ENCODE measurements around the gene PDE6B. TPM values are rescaled to one million over a fixed set of nuclear protein-coding genes. Genes with fewer than 3 reads are reported as not detected.

Gene PDE6B
- polyA plus RNA-seq (2011; rRNA removed) = not detected in 2 replicates
- not detected in 2 replicates for polyA plus RNA-seq (2012; cell fraction: cytosol; rRNA removed)
- not detected in 2 replicates for polyA plus RNA-seq (2012; cell fraction: nucleus; rRNA removed)
- polyA plus RNA-seq (2017; fragmentation: RNase III; extraction: RNeasy Plus Mini Kit Qiagen cat#74134 plus additional on column Dnase treatment) = 0.03 TPM in 1 of 3 replicates, not detected in the others
- not detected in 2 replicates for polyA minus RNA-seq (2011; rRNA and poly(A)+ RNA removed)

- no peak within 1 kb of the TSS for H3K27ac ChIP-seq
- no peak for DNase-seq (ENCODE audit: low read depth in 1 of 2, low spot score in 1 of 2)
- 45% methylated on average over 11 of the region's 21 CpGs for WGBS (ENCODE audit: missing lambda C conversion rate)
- no peak within 1 kb of the TSS for H3K4me3 ChIP-seq
- no peak for FAIRE-seq
- ChIA-PET POLR2A (no interaction called here), CTCF (interaction anchor here (0.9 kb wide), 1 partner anchor 20 kb away, joined by 3 read pairs; no protein-coding TSS in a partner anchor)
- H3K9me3 ChIP-seq = no peaks in the 10 kb centered on the region
- TF ChIP-seq TFCP2L1 (CRISPR knock-in tag; IDR thresholded peaks at IDR 0.05) (no peak), JUNB (IDR thresholded peaks at IDR 0.05) (no peak), HOXB13 (CRISPR knock-in tag; IDR thresholded peaks at IDR 0.05; ENCODE audit: low read depth) (no peak), CBX8 (IDR thresholded peaks at IDR 0.05) (no peak)
- TF ChIP-seq, protein P1, sequence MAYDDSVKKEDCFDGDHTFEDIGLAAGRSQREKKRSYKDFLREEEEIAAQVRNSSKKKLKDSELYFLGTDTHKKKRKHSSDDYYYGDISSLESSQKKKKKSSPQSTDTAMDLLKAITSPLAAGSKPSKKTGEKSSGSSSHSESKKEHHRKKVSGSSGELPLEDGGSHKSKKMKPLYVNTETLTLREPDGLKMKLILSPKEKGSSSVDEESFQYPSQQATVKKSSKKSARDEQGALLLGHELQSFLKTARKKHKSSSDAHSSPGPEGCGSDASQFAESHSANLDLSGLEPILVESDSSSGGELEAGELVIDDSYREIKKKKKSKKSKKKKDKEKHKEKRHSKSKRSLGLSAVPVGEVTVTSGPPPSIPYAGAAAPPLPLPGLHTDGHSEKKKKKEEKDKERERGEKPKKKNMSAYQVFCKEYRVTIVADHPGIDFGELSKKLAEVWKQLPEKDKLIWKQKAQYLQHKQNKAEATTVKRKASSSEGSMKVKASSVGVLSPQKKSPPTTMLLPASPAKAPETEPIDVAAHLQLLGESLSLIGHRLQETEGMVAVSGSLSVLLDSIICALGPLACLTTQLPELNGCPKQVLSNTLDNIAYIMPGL (CRISPR knock-in tag; IDR thresholded peaks at IDR 0.05; ENCODE audit: borderline replicate concordance) = no peak
- no peaks in the 10 kb centered on the region for H3K4me1 ChIP-seq
- no peak within 1 kb of the TSS for H3K4me2 ChIP-seq
- ATAC-seq = no peak
These were observed at the start of gene PDE6B for GRCh38 chr4:624705-625590. PDE6B (plus strand) TSS chr4:625573; CDS start chr4:625627, 54 bp downstream.

- Histone ChIP-seq H3K4me2 (no peak within 1 kb of the TSS), H3K27ac (no peak within 1 kb of the TSS), H3K9me3 (no peaks in the 10 kb centered on the region), H3K4me3 (no peak within 1 kb of the TSS), H3K4me1 (no peaks in the 10 kb centered on the region)
- no peak for TF ChIP-seq CBX2 (IDR thresholded peaks at IDR 0.05; ENCODE audit: borderline replicate concordance, low read depth)
- TF ChIP-seq JUN (IDR thresholded peaks at IDR 0.05) = no peak
- TF ChIP-seq ZNF302 (CRISPR knock-in tag; IDR thresholded peaks at IDR 0.05) = no peak
- no peak for TF ChIP-seq EP300 (IDR thresholded peaks at IDR 0.05)
- TF ChIP-seq, protein P2, sequence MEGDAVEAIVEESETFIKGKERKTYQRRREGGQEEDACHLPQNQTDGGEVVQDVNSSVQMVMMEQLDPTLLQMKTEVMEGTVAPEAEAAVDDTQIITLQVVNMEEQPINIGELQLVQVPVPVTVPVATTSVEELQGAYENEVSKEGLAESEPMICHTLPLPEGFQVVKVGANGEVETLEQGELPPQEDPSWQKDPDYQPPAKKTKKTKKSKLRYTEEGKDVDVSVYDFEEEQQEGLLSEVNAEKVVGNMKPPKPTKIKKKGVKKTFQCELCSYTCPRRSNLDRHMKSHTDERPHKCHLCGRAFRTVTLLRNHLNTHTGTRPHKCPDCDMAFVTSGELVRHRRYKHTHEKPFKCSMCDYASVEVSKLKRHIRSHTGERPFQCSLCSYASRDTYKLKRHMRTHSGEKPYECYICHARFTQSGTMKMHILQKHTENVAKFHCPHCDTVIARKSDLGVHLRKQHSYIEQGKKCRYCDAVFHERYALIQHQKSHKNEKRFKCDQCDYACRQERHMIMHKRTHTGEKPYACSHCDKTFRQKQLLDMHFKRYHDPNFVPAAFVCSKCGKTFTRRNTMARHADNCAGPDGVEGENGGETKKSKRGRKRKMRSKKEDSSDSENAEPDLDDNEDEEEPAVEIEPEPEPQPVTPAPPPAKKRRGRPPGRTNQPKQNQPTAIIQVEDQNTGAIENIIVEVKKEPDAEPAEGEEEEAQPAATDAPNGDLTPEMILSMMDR (IDR thresholded peaks at IDR 0.05) = no peak
- TF ChIP-seq FOSL2 (IDR thresholded peaks at IDR 0.05) = no peak
- no peak for TF ChIP-seq FOSL2 (CRISPR knock-in tag; IDR thresholded peaks at IDR 0.05)
- TF ChIP-seq HOXB13 (CRISPR knock-in tag; IDR thresholded peaks at IDR 0.05; ENCODE audit: low read depth) = no peak
- TF ChIP-seq POLR2A (IDR thresholded peaks at IDR 0.05; ENCODE audit: low read length) = no peak
- TF ChIP-seq MAFK (IDR thresholded peaks at IDR 0.05; ENCODE audit: partially characterized antibody) = no peak
- TF ChIP-seq GATA3 (IDR thresholded peaks at IDR 0.05; ENCODE audit: borderline replicate concordance) = no peak
- TF ChIP-seq, protein P1 (CRISPR knock-in tag; IDR thresholded peaks at IDR 0.05; ENCODE audit: borderline replicate concordance) = no peak
- no peak for TF ChIP-seq CHD2 (IDR thresholded peaks at IDR 0.05; ENCODE audit: low read length, partially characterized antibody)
- TF ChIP-seq, protein P3, sequence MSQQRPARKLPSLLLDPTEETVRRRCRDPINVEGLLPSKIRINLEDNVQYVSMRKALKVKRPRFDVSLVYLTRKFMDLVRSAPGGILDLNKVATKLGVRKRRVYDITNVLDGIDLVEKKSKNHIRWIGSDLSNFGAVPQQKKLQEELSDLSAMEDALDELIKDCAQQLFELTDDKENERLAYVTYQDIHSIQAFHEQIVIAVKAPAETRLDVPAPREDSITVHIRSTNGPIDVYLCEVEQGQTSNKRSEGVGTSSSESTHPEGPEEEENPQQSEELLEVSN (IDR thresholded peaks at IDR 0.05; ENCODE audit: borderline replicate concordance, low read depth) = no peak
- no peak for TF ChIP-seq JUNB (IDR thresholded peaks at IDR 0.05)
- no peak for TF ChIP-seq ZFP36 (IDR thresholded peaks at IDR 0.05; ENCODE audit: borderline replicate concordance, partially characterized antibody)
- TF ChIP-seq, protein P4, sequence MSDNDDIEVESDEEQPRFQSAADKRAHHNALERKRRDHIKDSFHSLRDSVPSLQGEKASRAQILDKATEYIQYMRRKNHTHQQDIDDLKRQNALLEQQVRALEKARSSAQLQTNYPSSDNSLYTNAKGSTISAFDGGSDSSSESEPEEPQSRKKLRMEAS (IDR thresholded peaks at IDR 0.05) = no peak
- TF ChIP-seq TFCP2L1 (CRISPR knock-in tag; IDR thresholded peaks at IDR 0.05) = no peak
- no peak for TF ChIP-seq RARB (CRISPR knock-in tag; IDR thresholded peaks at IDR 0.05)
- TF ChIP-seq, protein P5, sequence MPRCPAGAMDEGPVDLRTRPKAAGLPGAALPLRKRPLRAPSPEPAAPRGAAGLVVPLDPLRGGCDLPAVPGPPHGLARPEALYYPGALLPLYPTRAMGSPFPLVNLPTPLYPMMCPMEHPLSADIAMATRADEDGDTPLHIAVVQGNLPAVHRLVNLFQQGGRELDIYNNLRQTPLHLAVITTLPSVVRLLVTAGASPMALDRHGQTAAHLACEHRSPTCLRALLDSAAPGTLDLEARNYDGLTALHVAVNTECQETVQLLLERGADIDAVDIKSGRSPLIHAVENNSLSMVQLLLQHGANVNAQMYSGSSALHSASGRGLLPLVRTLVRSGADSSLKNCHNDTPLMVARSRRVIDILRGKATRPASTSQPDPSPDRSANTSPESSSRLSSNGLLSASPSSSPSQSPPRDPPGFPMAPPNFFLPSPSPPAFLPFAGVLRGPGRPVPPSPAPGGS (IDR thresholded peaks at IDR 0.05) = no peak
- no peak for DNase-seq (ENCODE audit: low read depth in 1 of 2, low spot score in 1 of 2)
- 97% methylated on average over 13 of the region's 60 CpGs for WGBS (ENCODE audit: missing lambda C conversion rate)
- FAIRE-seq = no peak
- CTCF ChIA-PET = no interaction called here
- POLR2A ChIA-PET = no interaction called here
- no peak for ATAC-seq
These were observed 49.0 kb upstream of the PDE6B start, which contains the start of gene TMEM271 for GRCh38 chr4:576245-576821. TMEM271 (minus strand) TSS chr4:576295; CDS start chr4:576062, 233 bp downstream.
